HG02623 (cell line): ENCODE data around the gene LRRC47.

ENCODE experiments used
- ATAC-seq: cut with Tn5 transposase; IDR thresholded peaks from one replicate; pipeline ENCODE4 v1.9.1; 2021; ENCODE audit warnings: moderate library complexity; ENCODE audit not compliant: unreplicated experiment

The LRRC47 gene

GRCh38 chr1:3772715-3773571 is 23.4 kb downstream of the LRRC47 start, which contains the start of gene SMIM1:
Gene SMIM1 (plus strand): TSS chr1:3772749. CDS start chr1:3775374, 2,625 bp downstream.
- ATAC-seq = peak; percentile 8

GRCh38 chr1:3772027-3772714 is 24.1 kb downstream of the LRRC47 start:
- peak; percentile 57 for ATAC-seq

DNA sequence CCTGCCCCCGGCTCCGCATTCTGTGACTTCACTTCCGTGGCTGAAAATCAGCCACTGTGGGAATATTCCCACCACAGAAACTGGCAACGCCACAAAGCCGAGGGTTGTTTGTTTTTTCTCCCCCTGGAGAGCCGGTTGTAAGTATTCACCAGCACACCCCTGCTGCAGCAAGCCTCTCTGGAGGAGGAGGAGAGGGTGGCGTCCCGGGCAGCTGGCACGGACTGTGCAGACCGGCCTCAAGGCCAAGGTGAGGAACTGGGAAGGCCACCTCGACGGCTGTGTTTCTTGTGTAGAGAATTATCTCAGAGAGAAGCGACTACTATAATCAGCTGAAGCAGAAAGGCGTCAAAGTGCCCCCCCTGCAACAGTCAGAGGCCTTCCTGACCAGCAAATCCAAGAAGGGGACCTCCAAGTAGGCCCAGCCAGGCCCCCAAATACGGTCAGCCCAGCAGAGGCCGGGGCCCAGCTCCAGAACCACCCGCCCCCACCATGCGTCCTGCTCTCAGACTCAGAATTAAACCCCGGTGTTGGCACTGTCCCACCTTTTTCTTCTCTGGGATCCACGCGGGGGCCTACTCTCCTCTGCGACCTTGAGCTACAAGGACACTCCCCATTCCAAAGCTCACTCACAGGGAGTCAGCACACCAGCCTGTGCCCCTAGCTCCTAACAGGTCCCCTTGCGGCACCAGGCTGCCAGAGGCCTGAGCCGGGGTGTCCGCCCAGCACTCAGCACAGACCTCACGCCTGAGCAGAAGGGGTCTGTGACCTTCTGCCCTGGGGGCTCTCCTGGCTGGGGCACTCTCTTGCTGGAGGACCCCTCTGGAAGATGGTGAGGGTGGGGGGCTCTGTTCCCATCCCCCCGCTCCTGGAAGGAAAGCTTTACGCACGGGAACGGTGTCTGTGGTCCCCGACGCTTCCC is 24.9 kb downstream of the LRRC47 start:
- no peak for ATAC-seq

DNA sequence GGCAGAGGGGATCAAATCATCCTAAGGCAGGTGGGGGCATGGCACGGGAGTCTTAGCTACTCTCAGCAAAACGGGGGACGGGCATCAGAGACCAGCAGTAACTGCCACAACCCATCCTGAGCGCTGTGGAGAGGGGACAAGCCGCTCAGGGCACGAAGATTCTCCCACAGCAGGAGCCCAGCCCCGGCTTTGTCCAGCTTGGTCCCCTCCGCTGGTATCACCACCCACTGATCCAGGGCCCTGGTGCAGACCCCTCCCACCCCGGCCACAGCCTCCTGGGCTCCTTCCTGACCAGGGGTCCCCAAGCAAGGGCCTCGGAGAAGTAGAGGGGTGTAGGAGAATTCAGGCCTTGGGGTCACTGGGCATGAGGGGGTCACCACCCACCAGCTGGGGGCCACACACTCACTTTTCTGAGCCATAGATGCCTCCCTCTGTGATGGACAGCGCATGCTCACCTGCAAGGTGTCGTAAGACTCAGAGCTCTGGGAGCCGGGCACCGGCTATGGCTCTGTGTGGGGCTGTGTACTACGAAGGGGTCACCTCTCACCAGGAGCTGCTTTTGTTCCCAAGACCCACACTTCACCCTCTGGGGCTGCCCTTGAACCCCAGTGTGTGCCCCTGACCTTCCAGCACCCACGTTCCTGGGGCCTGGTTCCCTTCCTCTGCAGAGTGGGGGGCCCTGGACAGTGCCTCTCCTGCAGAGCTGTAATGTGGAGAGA is 26.1 kb downstream of the LRRC47 start:
- ATAC-seq = no peak

- ATAC-seq = no peak
These were observed 27.4 kb downstream of the LRRC47 start for GRCh38 chr1:3768811-3769390.

DNA sequence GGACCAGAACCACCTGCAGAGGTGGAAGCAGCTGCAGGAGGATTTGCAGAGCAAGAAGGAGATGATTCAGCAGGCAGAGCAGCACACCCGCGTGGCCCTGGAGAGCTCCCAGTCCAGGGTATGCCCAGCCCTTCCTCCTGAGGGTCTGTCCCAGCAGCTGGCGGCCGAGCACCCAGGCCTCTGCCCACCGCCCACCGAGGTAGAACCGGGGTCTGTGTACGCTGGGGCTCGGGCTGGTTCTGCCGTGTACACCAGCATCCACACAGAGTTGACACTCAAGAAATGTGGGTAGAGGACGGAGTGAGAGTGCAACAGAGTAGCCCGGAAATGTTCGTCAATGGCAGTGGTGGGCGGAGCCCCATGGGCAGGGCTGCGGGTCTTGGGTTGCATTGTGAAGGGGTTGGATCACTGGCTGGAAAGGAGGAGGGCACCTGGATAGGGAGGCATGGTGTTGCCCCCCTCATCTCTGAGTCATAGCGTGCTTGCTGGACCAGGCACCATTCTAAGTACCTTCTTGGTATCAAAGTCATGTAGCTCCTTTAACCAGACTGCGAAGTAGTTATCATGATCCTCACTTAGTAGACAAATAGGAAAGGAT is 28.9 kb downstream of the LRRC47 start:
- ATAC-seq = no peak

DNA sequence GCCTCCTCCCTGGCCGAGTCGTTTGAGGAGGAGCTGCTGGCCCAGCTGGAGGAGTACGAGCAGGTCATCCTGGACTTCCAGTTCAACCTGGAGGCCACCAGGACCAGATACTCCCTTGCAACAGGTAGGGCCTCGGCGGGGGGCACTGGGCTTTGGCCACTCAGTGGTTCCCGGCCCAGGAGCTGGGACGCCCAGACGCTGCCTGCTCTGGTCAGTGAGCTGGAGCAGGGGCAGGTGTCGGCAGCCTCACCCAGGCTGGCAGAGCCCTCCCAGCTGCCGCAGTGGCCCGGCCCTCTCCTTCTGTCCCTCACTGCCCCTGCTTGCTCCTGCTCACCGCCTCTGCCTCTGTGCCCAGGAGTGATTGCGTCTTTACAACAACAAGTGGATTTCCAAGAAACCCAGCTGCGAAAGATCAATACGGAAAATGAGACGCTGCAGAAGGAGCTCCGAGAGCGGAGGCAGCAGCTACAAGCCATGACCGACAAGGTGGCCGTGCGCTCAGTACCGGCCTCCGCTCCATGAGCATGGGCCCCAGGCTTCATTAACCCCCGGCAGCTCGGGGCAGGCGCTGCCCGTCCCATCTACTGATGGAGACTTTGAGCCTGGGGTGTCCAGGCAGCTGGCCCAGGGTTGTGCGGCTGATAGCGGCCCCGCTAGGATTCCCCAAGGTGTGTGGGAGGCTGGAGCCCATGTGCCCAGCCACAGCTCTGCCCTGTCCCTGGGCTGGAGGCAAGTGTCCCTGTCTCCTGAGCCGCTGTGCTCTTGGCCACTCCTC is 32.8 kb downstream of the LRRC47 start:
- no peak for ATAC-seq

DNA sequence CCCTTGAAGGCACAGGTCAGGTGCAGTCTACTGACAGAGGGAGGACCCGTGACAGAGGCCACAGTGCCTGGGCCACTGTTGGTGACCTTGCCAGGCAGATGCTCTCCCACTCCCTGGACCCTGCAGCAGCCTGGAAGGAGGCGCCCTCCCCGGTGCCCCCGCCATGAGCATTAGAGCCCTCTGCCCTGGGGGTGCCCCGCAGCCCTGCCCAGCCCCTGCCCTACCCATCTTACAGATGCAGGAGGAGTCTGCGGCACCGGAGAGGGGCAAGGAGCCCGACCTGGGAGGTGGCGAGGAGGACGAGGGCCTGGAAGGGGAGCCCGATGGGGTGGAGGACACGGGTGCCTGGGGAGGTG is 33.4 kb downstream of the LRRC47 start:
- no peak for ATAC-seq

- ATAC-seq = no peak
These were observed 34.0 kb downstream of the LRRC47 start for GRCh38 chr1:3762151-3762872.

GRCh38 chr1:3761296-3762010 is 34.8 kb downstream of the LRRC47 start:
- ATAC-seq = no peak

- ATAC-seq = no peak
These were observed 36.5 kb downstream of the LRRC47 start for GRCh38 chr1:3759796-3760195.

DNA sequence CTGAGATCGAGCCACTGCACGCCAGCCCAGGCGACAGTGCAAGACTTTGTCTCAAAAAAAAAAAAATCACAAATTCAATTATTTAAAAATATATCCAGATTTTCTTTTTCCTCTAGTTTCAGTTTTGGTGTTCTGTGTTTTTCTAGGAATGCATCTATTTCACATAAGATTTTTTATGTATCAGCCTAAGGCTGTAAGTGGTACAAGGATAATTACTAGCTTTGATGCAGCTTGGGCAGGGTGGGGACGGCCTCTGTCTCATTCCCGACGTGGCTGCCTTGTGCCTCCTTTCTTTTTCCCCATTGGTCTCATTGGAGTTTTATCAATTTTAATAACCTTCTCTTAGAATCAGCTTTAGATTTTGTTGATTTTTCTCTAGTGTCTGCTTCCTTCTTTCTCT is 37.1 kb downstream of the LRRC47 start:
- no peak for ATAC-seq

GRCh38 chr1:3756394-3756793 is 39.9 kb downstream of the LRRC47 start:
- ATAC-seq = no peak

DNA sequence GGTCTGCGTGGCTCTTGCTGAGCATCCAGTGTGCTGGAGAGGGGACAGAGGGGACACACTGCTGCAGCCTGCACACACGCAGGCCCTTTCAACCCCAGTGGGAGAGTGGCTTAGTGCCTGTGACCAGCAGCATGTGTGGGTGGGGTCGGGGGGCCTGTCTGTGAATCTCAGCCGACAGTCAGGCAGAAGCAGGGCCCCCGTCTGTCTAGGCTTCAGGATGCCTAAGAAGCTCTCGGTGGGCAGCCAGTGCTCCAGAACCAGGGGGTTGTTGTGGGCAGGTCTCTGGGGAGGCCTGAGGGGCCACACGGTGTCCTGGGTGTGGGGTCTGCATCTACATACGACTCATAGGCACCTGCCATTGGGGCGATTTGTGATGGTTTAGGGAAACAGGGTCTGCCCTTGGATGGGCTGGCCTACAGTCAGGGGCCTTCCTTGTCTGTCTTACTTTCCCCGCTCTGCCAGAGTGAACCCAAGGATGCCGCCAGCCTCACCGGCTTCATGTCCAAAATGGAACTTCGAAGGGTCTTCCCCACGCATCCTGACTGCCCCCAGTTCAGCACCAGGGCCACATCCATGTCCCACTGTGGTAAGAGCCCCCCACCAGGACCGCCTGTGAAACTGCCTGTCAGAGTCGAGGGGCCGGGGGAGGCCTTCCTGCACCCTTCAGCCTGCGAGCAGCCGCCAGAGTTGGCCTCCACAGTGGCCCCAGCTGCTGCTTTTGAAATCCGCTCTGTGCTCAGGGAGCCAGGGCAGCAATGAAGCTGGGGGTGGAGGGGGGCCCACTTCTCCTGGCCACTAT is 42.4 kb downstream of the LRRC47 start:
- no peak for ATAC-seq

GRCh38 chr1:3752400-3752945 is 43.8 kb downstream of the LRRC47 start, which contains the start of gene CCDC27:
Gene CCDC27 (plus strand): TSS chr1:3752450. CDS start chr1:3752482, 32 bp downstream.
- ATAC-seq = no peak

GRCh38 chr1:3750741-3751140 is 45.6 kb downstream of the LRRC47 start:
- no peak for ATAC-seq

DNA sequence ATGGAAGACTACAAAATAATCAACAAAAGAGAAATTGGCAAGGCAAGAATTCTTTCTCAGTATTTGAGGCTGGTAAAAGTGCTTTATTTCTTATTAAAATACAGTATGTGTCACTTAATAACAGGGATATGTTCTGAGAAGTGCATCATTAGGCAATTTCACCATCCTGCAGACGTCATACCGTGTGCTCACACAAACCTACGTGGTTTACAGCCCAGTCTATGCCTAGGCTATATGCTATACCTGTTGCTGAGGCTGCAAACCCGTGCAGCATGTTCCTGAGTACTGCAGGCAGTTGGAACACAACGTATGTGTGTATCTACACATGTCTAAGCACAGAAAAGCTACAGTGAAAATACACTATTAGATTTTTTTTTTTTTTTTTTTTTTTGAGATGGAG is 46.8 kb downstream of the LRRC47 start:
- ATAC-seq = no peak
